Peyer's patch (tissue), 4 donors: ENCODE results near the gene MAPK9.

Experiments
- CTCF ChIP-seq, 6 experiments: fragments of 450-650 bp in 4 of 6; fragments of 200-600 bp in 2 of 6; sonication (generic) in 1 of 6; IDR thresholded peaks; one replicate each; pipeline ENCODE4 v1.5.1; 2017 to 2019; ENCODE audit warnings: antibody characterized with exemption in 6 of 6, mild to moderate bottlenecking in 3 of 6, moderate library complexity in 1 of 6
- POLR2A ChIP-seq, 2 donors: fragments of 450-650 bp; IDR thresholded peaks; one replicate each; pipeline ENCODE4 v1.5.1; 2017; ENCODE audit warnings: antibody characterized with exemption in 2 of 2, mild to moderate bottlenecking in 2 of 2, moderate library complexity in 2 of 2

GRCh38 chr5:180201051-180201987, 90.6 kb downstream of the MAPK9 start:
- TF ChIP-seq CTCF (IDR thresholded peaks at IDR 0.05) = peak in 4 of 6 experiments; percentile 6 to 26 (median 18)
- no peak for TF ChIP-seq POLR2A (IDR thresholded peaks at IDR 0.05)
